DMS114 treated with DMSO at 0.1 percent for 48 hours (cell line): ENCODE results near the gene TSHR.
"Not testable (repeated sequence)": the region's sequence is repeated elsewhere in the genome, so short reads cannot be mapped to it uniquely, and the experiment has no call there.

ENCODE experiments used
- DNase-seq: peaks from one replicate; lab custom pipeline; 2025; ENCODE audit not compliant: unreplicated experiment; lab: John Stamatoyannopoulos, UW

TSHR gene

DNA sequence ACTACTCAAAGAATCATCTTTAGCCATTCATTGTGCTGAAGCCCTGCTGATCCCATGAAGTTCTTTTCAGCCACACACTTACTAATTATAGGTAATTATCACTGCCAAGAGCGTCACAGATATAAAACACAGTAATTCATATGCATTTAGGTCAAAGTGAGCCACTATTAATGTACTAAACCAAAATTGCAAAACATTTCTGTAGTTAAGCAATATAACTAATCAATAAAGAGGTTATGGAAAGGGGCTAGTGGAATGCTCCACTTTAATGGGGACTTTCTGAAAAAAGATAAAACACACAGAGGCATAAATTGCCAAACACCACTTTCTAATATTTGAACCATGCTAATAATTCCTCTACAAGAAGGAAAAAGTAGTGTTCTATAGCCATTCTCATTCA is 7.1 kb upstream of the TSHR start:
- no peak for DNase-seq

DNA sequence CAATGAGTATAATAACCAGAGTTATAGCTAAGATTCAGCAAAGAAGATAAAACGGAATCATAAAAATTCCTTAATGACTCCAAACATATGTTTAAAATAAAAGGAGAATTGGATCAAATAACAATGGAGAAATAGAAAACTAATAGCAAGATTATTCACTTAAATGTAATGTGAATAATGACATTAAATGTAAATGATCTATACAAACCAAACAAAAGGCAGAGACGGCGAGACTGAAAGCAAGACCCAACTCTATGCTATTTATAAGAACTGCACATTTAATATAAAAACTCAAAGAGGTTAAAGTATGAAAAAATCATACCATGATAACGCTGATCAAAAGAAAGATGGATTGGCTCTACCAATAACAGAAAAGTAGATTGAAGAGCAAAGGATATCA is 3.9 kb upstream of the TSHR start:
- no peak for DNase-seq

DNA sequence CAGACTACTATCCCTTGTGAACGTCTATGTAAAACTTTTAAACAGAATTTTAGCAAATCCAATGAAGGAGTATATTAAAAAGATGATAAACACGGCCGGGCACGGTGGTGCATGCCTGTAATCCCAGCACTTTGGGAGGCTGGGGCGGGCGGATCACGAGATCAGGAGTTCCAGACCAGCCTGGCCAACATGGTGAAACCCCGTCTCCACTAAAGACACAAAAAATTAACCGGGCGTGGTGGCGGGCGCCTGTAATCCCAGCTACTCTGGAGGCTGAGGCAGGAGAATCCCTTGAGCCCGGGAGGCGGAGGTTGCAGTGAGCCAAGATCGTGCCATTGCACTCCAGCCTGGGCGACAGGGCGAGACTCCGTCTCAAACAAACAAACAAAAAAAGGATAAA is 2.2 kb upstream of the TSHR start:
- DNase-seq, result not testable (repeated sequence)

DNA sequence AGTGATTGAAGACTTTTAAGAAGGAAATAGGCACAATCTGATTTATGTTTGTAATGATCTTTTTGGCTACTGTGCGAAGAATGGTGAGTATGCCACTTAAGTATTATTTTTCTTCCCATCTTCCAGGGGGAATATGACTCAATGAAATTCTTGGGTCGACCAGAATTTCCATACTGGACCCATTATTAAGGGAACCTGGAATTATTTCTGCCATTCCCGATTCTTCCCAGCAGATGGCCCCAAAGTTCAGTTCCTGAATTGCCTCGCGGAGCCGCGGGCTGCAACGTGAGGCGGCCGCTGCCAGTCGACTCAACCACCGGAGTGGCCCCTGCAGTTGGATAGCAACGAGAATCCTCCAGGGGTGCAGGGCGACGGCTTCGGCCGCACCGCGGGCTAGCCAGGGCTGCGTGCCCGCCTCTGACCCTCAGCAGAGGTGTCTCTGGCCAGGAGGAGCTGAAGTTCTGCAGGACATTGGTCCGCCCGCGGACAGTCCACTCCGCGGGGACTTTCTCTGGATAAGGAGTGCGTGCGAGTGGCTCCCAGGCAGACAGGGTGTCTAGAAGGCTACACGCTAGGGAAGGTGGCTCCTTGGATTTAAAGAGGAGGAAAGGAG is 628 bp upstream of the TSHR start:
- DNase-seq, result peak; percentile 30

DNA sequence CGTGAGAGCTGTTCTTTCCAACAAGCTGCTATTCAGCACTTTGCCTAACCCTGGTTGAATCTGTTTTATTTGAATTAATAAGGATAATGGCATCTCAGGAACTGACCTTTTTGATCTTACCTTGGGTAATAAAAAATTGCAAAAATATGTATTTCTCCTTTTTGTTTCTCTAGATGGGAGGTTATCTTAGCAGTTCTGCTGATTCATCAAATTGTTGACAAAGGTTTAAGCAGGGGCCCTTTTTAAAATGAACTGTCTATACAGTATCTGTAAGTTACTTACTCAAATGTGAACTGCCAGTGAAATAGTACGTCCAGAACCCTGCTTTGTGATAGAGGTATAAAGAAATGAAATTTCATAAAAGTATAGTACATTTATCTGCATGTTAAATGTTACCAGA is 681 bp downstream of the TSHR start:
- no peak for DNase-seq

DNA sequence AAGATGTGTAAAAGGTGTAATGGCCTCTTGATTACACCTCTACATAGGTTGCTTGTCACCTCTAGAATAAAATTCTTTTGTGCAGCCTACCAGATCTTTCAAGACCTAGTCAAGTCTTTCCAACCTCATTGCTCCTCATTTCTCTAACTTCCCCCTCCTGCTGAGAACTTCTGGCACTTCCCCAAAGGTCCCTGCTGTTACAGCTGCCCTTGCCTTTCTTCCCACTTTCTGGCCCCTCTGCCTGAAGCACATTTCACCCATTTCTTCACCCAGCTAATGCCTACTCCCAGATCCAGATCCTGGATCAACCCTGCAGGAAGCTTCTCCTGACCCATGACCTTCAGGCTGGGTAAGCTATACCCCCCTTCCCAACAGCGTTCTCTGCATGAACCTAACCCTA is 1.5 kb downstream of the TSHR start:
- no peak for DNase-seq

DNA sequence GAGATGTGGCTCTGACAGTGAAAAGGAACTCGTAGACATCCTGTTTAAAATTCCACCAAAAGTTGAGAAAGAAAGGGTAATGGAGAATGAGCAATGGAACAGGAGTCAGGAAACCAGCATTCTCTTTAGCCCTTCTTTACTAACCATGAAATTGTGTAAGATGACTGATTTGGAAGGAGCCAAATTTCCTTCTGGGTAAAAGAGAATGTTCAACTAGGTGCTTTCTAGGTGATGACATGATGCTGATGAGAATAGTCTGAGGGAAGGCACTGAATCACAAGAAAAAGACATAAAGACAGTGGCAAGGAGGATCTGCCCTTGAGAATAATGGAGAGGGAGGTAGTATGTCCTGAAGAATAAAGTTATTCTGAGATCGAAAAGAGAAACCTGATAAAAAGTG is 2.2 kb downstream of the TSHR start:
- no peak for DNase-seq

DNA sequence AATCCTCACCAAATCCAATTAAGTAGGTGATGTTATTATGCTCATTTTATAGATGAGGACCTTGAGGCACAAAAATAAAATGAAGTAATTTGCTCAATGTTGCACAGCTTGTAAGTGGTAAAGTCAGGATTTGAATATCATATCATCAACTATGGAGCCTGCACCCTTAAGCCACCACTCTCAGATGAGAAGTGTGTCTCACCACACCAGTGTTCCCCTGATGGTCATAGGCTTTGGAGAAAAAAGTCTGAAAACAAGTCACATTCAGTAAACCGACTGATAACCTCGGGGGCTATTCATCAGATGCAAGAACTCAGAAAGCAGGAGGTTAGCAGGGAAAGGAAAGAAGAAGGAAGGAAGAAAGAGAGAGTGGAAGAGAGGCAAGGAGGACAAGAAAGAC is 2.8 kb downstream of the TSHR start:
- no peak for DNase-seq

DNA sequence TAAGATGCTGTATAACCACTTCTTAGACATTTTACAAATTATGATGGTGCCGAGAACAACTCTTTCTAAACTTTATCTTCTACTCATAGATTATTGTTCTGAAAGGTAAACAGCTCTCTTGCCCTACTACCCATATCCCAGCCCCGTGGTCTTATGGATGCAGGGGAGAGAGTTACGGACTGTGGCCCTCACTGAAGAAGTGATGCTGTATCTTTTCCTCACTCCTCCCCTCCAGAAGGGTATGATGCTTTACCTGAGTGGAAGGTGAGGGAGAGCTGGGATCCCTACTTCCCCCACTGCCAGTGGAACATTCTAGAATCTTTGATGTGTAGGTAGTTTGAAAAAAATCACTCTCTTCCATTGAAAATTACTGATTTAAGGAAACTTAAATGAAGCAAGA is 3.5 kb downstream of the TSHR start:
- DNase-seq, result no peak

DNA sequence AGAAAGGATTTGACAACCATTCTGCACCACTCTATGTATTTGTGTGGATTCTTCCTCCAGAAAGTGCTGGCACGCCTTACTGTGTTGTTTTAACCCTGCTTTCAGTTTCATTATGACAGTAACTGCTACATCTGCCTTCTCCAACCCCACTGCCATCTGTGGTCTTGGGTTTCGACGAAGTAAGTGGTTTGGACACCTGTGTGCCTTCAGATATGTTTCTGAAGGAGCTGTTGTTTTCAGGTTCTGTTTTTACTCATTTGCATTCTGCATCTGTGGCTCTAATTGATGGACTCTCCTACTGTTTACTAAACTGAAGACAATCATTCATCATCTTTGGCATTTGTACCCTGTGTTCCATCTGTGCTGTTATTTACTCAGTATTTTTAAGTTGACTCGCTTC is 4.1 kb downstream of the TSHR start:
- no peak for DNase-seq

DNA sequence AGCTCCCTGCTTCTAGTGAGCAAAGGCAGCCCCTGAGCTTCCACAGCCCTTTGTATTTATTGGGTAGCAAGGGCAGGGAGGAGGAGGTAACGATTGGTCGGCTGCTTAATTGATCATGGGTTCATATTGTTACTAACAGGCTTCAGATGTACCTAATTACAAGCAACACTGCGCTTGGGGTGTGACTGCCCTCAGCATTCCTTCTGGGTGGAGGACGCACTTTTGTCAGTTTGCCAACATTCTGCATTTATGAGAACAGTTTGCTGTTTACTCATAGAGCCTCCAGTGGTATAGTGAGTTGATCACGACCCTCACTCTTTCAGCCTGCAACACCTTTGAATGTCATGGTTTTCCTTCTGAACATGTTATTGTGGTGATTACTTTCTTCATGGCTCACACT is 9.6 kb downstream of the TSHR start:
- no peak for DNase-seq

DNA sequence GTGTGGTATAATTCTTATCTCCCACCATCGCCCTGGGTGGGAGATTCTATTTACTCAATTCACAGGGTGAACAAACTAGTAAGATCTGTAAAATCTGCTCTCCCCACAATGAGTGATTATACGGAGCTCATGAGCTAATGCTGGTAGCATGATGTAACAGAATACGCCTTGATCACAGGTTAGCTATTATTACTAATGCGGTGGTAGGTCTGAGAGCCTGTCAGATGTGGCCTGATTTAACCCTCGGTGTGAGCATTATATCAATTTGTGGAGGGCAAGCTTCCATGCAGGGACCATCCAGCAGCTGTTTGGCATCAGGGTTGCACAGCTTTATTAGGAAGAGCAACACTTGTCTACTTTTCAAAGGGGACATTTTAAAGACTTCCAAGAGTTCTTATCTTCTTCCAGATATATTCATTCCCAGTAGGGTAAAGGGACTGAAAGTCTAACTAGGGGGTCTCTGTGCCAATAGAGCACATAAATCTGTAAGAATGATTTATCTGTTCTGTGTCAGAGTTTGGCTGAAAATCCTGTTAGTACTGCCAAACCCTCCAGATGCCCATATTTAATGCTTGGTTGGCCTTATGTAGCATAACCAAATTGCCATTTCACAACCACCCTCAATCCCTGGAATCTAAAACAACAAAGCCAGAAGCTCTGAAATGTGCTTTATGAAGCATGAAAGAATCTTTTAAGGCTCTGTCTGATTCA is 18.7 kb downstream of the TSHR start:
- DNase-seq, result no peak

DNA sequence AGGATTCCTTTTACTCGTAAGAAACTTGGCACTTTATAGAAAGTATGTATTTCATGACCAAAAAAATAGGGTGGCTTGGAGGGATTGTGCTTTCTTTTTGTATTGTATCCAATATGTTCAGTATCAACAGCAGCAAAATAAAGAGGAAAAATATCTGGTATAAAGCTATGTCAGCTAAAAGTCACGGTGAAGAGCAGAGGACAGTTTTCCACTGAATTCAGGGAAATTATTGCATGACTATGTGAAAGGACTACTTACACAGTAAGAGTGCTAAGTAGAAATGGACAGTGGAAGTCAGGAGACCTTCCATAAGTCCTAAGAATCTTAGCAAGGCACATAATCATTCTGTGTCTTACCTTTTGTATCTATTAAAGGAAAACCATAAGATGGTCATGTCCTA is 19.3 kb downstream of the TSHR start:
- no peak for DNase-seq

DNA sequence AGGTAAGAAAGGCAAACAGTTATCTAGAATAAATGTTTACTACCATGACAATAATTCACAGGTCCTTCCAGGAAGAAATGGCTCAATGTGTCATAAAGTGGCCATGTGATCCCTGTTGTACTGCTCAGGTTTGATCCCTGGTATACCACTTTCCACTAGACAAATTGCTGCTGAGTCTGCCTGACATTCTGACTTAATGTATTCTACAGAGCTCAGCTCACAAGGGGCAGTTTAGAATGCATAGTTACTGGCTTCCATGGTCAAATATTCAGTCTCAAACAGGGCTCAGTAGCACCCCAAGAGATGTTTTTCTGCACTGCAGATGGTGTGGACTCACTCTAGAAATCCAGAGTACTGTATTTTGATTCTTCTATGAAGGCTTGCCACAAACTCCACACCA is 21.8 kb downstream of the TSHR start:
- no peak for DNase-seq

DNA sequence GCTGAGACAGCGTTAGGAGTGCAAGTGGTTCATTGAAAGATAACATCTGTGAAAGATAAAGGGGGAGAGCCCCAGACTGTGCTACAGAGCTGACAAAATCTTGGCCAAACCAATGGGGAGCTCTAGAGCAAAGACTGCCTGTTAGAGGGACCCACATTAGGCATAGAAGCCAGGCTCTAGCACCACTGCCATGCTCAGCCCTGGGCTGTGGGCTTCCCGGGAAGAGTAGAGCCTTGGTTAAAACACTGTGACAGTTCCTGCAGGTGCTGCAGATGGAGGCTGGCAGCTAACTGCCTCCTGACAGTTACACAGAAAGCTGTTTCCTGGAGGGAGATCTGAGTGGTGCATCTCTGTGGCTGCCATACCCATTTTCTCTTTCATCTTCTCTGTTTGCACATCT is 23.0 kb downstream of the TSHR start:
- DNase-seq, result no peak

DNA sequence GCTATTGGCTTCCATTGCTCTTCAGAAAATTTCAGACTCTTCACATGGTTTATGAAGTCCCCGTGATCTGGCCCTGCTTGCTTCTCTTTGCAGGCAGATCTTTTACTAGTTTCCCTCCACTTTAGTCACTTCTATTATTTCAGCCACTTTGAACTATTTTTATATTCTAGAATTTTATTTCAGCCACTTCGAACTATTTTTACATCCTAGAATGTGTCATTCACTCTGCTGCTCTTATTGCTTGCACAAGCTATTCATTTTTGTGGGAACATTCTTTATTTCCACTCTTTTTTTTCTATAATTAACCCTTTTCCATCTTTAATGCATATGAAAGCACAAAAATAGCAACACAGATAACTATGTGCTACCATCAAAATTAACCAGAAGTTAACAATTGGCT is 24.5 kb downstream of the TSHR start:
- DNase-seq, result no peak

DNA sequence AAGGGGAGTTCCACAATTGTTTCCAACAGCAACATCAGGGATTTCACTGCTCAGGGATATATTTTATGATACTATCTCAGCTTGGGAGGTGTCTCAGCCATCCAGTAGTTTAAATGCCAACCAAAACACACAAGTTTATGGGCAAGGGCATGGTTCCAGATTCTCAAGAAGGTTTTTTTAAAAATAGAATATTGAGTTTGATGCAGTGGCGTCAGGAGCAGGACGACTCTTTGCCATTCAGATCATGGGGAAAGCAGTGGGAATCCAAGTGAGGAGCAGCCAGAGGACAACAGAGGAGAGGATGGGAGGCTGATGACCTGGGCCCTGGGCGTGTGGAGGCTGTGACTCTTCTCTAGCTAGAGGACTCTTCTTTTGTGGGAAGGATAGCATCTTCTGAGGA is 25.7 kb downstream of the TSHR start:
- DNase-seq, result no peak

DNA sequence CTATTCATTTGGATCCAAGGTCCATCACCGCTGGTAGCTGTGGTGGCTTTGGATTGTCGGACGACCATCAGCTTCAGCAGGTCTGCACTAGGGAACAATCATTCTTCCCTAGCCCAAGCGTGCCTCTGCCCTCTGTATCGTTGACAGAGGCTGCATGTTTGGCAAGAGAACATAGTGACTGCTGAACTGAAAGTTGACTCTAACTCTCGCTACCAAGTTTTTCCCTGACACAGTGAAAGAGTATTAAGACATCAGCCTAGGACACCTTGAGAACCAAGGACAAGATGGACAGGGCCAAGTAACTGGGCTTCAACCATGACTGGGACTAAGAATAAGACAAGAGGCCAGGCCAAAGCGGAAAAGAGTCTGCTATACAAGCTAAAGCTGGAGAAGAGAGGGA is 26.3 kb downstream of the TSHR start:
- no peak for DNase-seq

DNA sequence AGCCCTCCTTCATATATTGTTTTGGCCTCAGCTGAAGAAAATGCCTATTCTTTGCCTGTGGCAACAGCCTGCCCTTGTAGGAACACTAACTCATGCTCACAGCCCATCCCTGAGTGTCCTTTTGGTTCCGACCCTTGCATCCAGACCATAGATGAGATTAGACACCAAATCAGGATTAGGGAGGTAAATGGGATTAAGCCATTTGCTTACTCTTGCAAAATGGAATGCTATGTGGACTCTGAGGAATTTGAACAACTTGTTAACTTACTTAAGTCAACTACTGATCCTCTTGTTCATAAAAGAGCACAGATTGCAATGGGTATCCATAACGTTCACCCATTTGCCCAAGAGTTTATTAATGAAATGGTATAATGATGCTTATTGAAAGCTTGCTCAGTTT is 27.3 kb downstream of the TSHR start:
- no peak for DNase-seq

DNA sequence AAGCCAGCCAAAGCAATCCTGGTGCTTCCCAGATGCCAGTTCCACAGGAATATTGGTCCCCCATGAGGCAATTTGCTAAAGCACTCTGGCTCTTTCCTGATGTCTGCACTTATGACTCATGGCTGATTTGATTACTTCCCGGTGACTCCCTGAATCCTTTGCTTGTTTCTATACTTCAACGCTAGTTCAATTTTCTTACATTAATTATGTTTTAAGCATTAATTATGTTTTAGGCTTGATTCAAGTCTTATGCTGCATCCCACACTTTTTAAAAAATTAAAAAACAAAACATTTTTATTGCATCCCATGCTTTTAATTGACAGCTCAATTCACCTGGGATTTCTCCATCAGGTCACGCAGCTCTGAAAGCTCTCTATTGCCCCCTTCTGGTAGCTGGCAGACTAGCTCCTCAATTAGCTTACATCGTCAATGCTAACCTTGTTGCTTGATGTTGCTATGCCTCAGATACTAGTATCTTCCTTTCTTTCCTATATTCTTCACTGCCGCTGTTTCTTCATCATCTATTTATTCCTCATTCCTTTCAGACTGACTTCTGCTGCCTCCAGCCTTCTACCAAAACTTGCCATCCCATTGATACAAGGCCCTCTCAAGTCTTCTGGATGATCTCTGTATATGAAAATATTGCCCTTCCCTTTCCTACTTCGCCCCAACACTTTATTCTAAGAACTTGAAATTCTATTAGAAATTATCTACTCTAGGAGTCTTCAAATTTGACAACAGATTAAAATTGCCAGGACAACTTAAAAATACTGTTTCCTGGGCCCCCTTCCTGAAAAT is 32.0 kb downstream of the TSHR start:
- peak; percentile 35 for DNase-seq

DNA sequence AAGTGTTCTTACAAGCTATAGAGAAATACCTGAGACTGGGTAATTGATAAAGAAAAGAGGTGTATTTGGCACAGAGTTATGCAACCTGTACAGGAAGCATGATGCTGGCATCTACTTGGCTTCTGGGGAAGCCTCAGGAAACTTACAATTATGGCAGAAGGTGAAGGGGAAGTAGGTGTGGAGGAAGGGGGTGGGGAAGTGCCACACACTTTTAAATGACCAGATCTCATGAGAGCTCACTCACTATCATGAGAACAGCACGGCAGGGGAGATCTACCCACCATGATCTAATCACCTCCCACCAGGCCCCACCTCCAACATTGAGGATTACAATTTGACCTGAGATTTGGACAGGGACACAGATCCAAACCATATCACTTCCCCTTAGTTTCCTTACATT is 32.8 kb downstream of the TSHR start:
- DNase-seq, result no peak

DNA sequence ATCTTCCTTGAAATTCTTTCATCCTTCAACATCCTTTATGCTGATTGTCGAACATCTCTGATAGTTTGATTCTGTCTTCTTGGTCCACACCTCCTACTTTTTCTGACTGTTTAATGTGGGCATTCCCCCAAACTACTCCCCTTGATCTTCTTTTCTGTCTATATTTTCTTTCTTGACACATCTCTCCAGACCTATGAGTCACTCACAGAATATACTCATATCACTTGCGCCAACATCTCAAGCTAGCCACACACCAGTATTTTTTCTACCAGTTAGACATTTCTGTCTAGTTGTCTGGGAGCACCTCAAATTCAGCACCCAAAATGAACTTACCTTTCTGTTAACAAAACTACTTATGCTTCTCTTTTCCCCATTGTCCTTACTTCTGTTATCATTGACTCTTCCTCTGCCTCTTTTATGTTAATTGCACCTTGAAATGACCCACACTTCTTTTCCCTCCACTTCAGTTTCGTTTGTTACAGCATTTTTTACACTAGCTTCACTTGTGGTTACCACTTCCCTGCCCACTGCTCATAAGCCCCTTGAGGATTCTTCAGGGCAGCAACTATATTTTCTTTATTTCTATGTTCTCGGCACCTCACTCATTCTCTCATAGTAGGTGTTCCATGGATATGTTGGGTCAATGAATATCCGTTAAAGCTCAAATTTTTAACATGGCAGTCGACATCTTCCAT is 33.5 kb downstream of the TSHR start:
- DNase-seq, result no peak
